Lower leg skin (tissue), 4 donors: ENCODE results near the gene MGST2. TPM values are rescaled to one million over a fixed set of nuclear protein-coding genes. Genes with fewer than 3 reads are reported as not detected.

Source experiments
- DNase-seq, 2 donors: peaks; one replicate each; pipeline ENCODE4 v3.0.0-alpha.2; 2019; ENCODE audit warnings: low spot score in 2 of 2
- H3K4me3 ChIP-seq: fragments of 200-600 bp; sonication (generic); 2 replicates; pipeline ENCODE4 v1.5.1; 2017; ENCODE audit warnings: mild to moderate bottlenecking, low read depth; ENCODE audit not compliant: poor library complexity, severe bottlenecking
- CTCF ChIP-seq, 3 donors: fragments of 450-650 bp; IDR thresholded peaks; one replicate each; pipeline ENCODE4 v1.5.1; 2016; ENCODE audit warnings: antibody characterized with exemption in 3 of 3, mild to moderate bottlenecking in 3 of 3, moderate library complexity in 2 of 3
- POLR2A ChIP-seq, 2 donors: fragments of 450-650 bp; IDR thresholded peaks; one replicate each; pipeline ENCODE4 v1.6.1; 2016 to 2017; ENCODE audit warnings: antibody characterized with exemption in 2 of 2, mild to moderate bottlenecking in 1 of 2, moderate library complexity in 1 of 2
- WGBS, 2 donors: methylation state at CpG; one replicate each; pipeline ENCODE4 v1.1.5; 2018; 5-methylcytosine and 5-hydroxymethylcytosine counted together
- intact Hi-C: fragments of 100-400 bp; cut with DNase I; formaldehyde crosslinking; loops from one replicate; pipeline ENCODE4 v1.15.0; 2023; ENCODE audit warnings: low total_unique reads
- total RNA-seq, 4 donors: library from RNA; depleted of rRNA; stranded (reverse); fragments of >200 nt; gene quantifications; one replicate each; pipeline ENCODE4 v1.1.0, GENCODE V29; 2016

The MGST2 gene
- total RNA-seq, 4 donors from 2014 or later: 83.1 to 157 (median 112) TPM

- no peak for DNase-seq
- TF ChIP-seq CTCF (IDR thresholded peaks at IDR 0.05) (no peak), POLR2A (IDR thresholded peaks at IDR 0.05) (no peak)
- intact Hi-C loops: no loop called here
- WGBS, 2 donors: 87 to 88% methylated on average over 1 of the region's 1 CpG
- H3K4me3 ChIP-seq: no peak overlapping the region
Measured at GRCh38 chr4:139663561-139664138, 2.0 kb upstream of the MGST2 start.

GRCh38 chr4:139664442-139664841 lies 1.2 kb upstream of the MGST2 start:
- DNase-seq: peak in 1 of 2 donors; percentile 28
- intact Hi-C loops: no loop called here
- 93 to 95% methylated on average over 2 of the region's 2 CpGs for WGBS, 2 donors
- TF ChIP-seq CTCF (IDR thresholded peaks at IDR 0.05): no peak
- TF ChIP-seq POLR2A (IDR thresholded peaks at IDR 0.05): no peak
- no peak overlapping the region for H3K4me3 ChIP-seq

DNA sequence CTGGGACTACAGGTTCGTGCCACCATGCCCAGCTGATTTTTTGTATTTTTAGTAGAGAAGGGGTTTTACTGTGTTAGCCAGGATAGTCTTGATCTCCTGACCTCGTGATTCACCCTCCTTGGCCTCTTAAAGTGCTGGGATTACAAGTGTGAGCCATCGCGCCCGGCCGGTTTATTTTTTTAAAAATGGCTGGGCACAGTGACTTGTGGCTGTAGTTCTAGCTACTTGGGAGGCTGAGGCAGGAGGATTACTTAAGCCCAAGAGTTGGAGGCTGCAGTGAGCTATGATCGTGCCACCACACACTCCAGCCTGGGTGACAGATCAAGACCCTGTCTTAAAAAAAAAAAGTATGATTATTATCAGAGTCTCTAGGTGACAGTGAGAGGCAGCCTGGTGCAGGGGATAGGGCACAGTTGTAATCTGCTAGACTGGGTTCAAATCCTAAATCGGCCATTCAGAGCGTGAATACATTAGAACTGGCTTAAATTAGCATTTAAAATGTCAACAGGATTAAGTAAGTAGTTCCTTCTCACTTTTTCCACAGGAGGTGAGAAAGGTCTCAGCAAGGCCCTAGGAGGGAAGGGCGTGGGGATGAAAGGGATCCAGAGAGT lies 435 bp upstream of the MGST2 start:
- intact Hi-C loops: no loop called here
- H3K4me3 ChIP-seq: no peak overlapping the region
- TF ChIP-seq POLR2A (IDR thresholded peaks at IDR 0.05) (no peak), CTCF (IDR thresholded peaks at IDR 0.05) (no peak)
- 62 to 65% methylated on average over 10 of the region's 10 CpGs for WGBS, 2 donors
- no peak for DNase-seq

DNA sequence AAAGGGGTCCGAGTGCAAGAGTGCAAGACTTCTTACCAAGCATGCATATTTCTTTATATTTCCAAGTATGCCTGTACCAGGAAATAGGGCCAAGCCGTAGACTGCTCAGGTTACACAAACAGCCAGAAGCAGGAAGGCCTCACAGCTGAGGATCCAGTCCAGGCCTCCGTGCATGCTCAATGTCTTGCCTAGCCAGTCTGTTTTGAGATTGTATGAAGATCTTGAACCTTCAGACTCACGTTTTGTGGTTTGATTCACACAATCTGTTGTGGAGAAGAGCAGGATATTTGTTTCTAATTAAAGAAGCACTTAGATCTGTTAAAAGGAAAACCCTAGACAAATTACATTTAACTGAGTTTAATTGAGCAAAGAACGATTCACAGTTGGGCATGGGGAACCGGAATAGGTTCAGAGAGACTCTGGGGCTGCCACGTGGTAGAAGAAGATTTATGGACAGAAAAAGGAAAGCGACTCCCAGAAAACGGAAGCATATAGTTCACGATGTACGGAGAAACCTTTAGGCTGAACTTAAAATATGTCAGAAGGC lies 1.2 kb downstream of the MGST2 start:
- DNase-seq: no peak
- intact Hi-C loops: no loop called here
- TF ChIP-seq CTCF (IDR thresholded peaks at IDR 0.05): no peak
- no peak for TF ChIP-seq POLR2A (IDR thresholded peaks at IDR 0.05)
- 27% methylated on average over 11 of the region's 11 CpGs for WGBS, 2 donors
- H3K4me3 ChIP-seq: no peak overlapping the region

- no peak for DNase-seq
- 74 to 76% methylated on average over 2 of the region's 2 CpGs for WGBS, 2 donors
- intact Hi-C loops: no loop called here
- no peak for TF ChIP-seq POLR2A (IDR thresholded peaks at IDR 0.05)
- no peak for TF ChIP-seq CTCF (IDR thresholded peaks at IDR 0.05)
- no peak overlapping the region for H3K4me3 ChIP-seq
Measured at GRCh38 chr4:139668036-139668435, 2.4 kb downstream of the MGST2 start.
